GM18867 (cell line): ENCODE results near the gene PGAP1.
A peak's percentile ranks its signal among the peaks of the same experiment; 100 is the strongest.

Source experiments
- ATAC-seq: cut with Tn5 transposase; IDR thresholded peaks from one replicate; pipeline ENCODE4 v1.9.1; 2021; ENCODE audit warnings: mild to moderate bottlenecking, moderate library complexity; ENCODE audit not compliant: unreplicated experiment

Gene PGAP1, protein sequence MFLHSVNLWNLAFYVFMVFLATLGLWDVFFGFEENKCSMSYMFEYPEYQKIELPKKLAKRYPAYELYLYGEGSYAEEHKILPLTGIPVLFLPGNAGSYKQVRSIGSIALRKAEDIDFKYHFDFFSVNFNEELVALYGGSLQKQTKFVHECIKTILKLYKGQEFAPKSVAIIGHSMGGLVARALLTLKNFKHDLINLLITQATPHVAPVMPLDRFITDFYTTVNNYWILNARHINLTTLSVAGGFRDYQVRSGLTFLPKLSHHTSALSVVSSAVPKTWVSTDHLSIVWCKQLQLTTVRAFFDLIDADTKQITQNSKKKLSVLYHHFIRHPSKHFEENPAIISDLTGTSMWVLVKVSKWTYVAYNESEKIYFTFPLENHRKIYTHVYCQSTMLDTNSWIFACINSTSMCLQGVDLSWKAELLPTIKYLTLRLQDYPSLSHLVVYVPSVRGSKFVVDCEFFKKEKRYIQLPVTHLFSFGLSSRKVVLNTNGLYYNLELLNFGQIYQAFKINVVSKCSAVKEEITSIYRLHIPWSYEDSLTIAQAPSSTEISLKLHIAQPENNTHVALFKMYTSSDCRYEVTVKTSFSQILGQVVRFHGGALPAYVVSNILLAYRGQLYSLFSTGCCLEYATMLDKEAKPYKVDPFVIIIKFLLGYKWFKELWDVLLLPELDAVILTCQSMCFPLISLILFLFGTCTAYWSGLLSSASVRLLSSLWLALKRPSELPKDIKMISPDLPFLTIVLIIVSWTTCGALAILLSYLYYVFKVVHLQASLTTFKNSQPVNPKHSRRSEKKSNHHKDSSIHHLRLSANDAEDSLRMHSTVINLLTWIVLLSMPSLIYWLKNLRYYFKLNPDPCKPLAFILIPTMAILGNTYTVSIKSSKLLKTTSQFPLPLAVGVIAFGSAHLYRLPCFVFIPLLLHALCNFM

DNA sequence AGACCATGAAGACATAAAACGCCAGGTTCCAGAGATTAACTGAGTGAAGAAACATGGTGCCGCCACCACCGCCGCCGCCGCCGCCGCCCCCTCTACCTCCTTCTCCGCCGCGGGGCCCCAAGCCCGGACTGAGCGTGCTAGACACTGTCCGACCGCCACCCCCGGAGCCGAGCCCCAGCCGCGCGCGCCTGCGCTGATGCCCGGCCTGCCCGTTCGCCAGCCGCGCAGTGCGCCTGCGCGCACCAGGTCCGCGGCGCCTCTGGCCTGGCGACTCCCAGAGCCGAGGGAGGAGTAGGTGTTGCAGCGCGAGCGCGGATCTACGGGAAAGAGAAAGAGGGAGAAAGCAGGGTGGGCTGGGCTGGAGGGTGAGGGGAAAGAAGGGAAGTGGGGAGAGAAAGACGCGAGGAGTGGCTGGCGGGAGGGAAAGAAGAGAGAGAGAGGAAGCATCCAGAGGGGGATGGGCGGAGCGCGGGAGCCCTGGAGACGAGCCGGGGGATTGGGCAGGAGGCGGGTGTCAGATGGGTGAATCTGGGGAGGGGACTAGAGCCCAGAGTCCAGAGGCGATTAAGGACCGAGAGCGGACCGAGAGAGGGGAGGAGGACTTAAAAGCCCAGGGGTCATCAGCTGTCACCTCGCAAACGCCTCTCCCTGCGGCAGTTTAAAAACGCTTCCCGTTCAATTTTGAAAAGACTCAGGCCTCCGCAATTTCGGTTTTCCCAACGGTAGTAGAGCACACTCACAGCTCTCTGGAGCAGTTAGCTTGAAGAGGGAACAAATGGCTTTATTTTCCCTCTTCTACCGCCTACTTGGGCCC lies at the start of gene PGAP1:
Gene PGAP1 (minus strand): TSS at position 146 of the 814 bp plus-strand sequence. CDS start 91 bp downstream, at position 55.
- peak; percentile 88 for ATAC-seq

DNA sequence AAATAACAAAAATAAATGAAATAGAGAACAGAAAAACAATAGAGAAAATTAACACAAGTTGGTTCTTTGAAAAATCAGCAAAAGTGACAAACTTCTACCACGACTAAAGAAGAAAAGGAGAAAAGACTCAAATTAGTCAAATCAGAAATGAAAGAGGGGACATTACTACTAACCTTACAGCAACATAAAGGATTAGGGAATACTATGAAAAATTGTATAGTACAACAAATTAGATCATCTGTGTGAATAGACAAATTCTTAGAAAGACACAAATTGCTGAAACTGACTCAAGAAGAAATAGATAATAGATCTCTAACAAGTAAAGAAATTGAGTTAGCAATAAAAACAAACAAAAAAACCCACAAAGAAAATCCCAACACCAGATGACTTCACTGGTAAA lies 48.5 kb upstream of the PGAP1 start:
- ATAC-seq: no peak

DNA sequence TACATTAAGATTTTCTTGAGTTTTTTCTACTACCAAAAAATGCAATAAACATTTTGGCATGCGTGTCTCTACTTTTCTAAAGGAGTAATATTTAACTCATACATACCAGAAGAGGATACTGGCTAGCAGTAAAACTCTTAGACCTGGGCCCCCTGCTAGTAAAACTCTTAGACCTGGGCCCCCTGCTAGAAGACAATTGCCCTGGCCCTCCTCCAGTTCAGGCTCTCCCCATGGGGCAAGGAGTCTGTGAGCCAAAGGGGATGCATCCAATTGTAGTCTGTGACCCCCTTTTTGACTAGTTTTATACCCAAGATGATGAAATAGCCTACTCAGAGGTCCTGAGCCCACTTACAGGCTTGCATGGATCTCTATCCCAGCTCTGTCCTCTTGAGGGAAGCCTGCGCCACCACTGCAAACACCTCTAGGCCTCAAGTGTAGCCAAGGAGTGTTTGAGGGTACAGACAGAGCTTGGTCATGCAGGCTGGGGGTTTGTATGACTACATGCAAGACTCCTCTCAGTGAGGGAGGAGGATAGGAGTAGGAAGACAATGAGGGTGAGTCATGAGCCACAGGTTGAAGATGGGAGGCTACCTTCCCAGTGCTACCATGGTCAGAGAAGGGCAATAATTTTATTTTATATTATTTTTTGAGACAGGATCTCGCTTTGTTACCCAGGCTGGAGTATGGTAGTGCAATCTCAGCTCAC lies 45.2 kb upstream of the PGAP1 start:
- ATAC-seq: no peak

DNA sequence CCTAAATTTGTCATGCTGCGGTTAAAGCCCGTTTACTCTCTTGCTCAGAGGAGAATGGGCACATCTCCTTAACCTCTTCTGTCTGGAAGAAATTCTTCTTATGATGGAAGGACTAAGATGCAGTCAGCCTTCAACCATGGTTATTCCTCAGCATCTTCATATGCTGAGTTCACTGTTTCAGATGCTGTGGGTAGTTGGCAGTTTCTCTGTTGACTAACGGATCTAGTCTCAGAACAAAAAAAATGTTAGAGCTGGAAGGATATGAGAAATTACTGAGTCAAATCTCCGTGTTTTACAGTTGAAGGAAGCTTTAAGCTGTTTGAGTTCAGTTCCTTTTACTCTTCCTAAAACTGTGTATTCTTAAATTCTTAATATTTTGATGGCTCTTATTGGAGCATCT lies 43.6 kb upstream of the PGAP1 start:
- ATAC-seq: no peak

DNA sequence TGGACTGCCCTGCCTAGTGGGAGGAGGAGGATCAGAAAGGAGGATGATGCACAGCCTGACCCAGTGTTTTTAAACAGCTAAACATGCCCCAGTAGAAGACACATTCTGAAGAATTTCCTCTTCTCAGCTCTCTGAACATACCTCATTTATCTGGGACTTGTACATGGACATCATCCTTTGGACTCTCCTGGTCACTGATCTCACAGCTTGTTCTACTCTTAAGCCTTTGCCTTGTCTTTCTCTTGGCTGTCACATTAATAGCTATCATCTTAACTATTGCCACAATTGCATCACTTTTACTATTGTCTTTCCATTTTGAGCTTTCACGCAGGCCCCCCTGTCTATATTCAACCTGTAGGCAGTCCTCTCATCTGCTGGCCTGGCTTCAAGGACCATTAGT lies 42.0 kb upstream of the PGAP1 start:
- ATAC-seq: no peak

DNA sequence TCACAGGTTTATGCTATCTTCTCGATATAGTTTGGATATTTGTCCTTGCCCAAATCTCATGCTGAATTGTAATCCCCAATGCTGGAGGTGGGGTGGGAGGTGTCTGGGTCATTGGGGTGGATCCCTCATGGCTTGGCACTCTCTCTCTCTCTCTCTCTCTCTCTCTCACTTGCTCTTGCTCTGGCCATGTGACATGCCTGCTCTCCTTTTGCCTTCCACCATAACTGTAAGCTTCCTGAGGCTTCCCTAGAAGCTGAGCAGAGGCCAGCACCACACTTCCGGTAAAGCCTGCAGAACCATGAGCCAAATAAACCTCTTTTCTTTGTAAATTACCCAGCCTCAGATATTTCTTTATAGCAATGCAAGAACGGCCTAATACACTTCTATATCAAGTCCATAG lies 41.3 kb upstream of the PGAP1 start:
- ATAC-seq: no peak

DNA sequence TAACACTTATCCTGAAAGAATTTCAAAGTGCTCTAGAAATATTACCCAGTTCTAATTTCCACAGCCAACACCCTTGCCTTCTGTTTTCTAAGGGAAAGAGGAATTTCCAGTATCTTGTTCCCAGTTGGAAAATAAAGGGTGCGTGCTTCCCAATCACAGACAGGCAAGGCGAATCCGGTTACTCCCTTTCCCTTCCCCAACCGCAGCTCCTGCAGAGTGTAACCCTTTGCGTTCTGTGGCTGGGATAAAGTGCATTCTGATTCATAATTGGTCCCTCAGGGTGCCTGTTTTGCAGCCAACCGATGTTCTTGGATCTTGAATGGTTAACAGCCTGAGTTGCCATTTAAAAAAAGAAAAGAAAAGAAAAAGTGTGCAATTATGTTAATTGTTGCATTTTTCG lies 40.6 kb upstream of the PGAP1 start:
- ATAC-seq: no peak

DNA sequence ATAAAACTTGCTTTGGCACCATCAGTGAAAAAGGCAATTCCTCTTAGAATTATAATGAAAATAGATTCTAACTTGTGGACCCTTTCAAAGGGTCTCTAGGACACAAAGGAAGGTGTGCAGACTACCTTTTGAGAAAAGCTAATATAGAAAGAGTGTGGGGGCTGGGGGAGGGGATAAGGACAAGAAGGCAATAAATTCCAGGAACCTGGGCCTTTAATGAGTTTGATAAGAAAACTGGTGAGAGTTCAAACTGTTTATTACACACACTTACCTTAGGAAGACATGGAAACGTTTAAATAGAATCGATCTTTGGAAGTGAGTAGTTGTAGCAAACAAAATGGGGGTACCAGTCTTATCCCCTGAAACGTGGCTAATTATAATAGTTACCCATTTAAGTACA lies 39.6 kb upstream of the PGAP1 start:
- no peak for ATAC-seq

DNA sequence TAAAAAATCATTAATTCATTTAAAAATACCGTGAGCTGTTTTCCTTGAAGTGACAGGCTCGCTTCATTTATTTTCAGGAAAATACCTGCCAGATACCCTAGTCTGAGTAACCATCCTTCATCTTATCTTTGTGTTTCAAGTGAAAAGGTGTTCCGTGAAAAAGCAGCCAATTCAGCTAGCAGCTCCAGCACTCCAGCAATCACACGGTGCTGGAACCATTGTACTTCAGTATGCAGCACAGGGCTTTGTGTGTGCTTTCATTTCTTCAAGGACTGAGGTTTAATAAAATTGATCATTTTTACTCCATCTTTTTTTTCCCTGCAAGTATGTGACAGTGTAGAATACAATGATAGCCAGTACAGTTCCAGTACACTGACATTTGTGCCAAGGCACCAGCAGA lies 39.1 kb upstream of the PGAP1 start:
- no peak for ATAC-seq

DNA sequence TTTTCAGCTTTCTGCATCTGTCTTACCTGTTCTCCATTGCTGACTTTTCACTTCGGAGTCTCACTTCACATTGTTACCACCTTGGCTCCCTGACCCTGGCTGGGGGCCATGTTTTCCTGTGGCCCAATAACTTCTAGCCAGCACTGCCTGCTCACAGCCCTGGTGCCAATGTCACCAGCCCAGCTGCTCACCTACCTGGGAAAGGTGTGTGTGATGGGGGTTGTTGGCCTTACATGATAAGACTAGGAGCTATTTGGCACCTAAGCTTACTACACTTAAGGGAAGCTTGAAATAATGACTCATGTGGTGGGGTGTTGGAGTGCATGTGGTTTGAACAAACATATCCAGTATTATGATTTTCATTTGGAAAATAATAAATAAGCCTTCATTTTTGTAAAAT lies 37.5 kb upstream of the PGAP1 start:
- ATAC-seq: no peak

DNA sequence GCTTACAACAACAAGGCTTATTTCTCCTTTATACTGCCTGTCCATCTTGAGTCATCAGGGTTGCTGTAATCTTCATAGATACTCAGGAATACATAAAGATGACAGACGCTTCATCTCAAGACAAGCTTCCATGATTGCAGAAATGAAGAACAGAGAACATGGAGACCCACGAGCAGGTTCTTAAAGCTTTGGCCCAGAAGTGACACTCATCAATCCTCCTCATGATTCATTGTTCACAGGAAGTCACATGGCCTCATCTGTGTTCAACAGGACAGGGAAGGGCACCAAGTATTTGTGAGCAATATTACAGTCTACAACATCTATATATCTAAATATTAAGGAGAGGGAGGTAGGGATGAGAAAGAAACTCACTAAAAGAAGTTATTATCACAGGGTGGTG lies 36.5 kb upstream of the PGAP1 start:
- no peak for ATAC-seq

DNA sequence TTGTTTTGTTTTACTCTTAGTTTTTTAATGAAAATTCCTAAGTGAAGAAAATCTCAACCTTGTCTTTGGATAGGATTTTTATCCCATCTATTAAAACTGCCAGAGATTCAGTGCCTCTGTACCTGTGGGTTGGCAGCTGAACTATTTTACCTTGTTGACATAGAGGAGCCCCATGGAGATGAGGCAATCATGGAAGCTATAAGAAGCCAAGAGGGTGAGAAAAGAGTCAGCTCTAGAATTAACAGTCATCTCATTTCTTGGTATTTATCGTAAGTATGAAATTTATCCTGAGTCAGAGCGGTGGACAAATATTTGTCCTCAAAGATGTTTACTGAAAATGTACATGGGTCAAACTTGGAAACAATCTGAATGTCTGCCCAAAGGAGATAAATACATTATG lies 35.8 kb upstream of the PGAP1 start:
- ATAC-seq: no peak

DNA sequence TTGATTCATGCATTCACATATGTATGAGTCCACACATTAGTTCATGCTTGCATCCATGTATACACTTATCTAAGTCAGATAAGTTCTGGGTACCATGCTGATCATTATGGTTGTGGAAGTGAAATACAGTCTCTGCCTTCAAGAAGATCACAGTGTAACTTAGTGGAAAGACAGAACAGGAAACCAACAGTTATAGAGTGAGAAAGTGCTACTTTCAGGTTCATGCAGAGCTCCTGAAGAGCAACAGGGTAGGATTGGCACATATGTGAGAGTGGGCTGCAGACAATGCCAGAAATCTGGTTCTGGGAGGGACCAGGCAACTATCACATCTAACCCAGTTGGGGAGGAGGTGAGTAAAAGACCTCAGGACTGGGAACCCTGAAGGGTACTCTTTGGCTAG lies 35.4 kb upstream of the PGAP1 start:
- ATAC-seq: peak; percentile 100

DNA sequence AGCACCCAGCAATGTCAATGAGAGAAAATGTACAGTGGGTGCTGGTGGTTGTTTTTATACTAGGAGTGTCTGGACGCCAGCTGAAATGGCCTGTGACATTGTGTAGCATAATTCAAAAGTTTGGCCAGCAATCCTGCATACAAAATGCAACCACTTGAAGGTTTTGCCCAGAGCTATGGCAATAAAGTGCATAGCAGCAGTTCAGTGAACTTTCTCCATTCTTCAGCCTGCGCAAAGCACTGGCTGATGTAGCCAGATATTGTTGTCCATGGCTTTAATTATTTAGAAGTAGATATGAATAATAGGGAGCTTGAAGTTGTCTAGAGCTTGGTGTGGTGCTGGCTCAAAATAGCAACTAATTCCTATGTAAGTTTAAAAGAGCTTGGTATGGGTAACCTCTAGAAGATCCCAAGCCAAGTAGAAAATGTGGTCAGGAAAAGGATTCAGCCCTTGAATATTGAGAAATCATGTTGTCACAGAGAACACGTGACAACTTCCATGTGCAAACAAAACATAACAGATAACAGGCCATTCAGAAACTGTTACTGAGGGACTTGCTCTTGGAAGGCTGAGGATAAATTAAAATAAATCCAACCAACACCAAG lies 33.3 kb upstream of the PGAP1 start:
- no peak for ATAC-seq

DNA sequence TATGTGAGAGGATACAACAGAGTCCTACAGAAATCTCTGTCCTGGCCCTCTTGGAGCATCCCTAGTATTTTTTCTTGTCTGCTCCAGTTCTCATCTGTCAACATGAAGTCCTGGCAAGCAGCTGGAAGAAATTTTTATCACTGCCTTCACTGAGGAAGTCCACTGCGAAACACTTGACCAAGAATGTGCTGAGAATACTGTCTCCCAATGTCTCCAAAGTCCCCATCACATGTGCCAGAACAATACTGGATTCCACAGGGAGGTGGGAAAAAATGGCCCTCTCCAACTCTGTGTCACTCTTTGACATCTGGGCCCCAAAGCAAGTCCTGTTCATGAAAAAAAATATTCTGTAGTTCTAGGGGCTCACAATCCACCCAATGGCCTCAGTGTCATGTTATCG lies 32.8 kb upstream of the PGAP1 start:
- no peak for ATAC-seq

DNA sequence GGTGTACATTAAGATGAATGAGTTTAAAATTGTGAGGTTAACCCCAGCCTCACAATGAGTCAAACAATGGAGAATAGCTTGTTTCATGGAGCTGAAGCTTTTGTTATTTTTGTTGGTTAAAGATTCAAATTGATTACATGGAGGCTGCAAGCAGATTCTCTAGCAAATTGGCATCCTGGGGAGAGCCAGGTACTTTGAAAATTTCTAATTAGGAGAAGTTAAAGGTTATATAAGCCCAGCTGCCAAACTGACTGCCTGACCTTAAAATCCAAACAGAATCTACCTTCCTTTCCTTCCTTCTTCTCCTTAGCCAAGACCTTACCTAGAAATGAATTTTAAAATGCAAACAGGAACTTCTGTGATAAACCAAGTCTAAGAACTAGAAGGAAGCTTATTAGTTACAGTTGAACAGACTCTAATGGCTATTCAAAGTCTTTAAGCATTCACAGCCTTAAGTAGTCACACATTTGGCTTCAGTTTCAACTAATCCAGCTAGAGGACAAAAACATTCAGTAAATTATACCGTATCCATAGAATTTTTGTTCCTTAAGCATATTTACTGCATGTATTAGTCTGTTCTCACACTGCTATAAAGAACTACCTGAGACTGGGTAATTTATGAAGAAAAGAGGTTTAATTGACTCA lies 31.5 kb upstream of the PGAP1 start:
- ATAC-seq: no peak

DNA sequence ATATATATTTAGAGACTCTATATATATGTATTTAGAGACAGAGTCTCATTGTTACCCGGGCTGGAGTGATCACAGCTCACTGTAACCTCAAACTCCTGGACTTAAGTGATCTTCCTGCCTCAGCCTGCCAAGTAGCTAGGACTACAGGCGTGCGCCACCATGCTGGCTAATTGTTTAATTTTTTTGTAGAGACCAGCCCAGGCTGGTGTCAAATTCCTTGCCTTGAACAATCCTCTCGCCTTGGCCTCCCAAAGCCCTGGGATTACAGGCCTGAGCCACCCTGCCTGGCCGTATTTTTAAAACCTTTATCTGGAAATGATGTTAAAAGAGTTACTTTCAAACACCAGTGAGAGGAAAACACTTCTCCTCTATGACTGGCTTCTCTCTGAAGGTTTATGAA lies 30.9 kb upstream of the PGAP1 start:
- ATAC-seq: no peak

DNA sequence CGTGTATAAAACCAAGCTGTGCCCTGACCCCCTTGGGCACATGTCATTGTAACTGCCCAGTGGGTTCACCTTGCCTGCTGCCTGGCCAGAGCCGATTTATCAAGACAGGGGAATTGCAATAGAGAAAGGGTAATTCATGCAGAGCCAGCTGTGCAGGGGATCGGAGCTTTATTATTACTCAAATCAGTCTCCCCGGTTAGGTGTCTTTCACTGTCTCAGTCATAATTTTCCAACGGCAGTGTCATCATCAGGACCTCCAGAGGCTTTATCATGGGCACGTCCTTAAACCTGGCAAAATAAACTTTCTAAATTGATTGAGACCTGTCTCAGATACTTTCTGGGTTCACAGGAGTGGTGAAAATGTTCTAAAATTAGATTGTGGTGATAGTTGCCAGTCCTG lies 29.6 kb upstream of the PGAP1 start:
- no peak for ATAC-seq

DNA sequence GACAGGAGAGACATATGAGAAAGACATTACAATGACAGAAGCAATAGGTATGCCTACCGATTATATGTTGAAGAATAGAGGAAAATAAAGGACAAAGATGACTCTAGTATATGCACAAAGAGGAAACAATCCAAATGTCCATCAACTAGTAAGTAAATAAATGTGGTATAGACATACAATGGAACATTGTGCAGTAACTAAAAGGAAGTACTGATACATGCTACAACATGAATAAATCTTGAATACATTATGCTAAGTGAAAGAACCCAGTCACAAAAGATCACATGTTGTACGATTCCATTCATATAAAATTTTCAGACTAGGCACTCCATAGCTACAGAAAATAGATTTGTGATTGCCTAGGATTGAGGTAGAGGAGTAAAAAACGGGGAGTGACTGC lies 28.5 kb upstream of the PGAP1 start:
- ATAC-seq: no peak

DNA sequence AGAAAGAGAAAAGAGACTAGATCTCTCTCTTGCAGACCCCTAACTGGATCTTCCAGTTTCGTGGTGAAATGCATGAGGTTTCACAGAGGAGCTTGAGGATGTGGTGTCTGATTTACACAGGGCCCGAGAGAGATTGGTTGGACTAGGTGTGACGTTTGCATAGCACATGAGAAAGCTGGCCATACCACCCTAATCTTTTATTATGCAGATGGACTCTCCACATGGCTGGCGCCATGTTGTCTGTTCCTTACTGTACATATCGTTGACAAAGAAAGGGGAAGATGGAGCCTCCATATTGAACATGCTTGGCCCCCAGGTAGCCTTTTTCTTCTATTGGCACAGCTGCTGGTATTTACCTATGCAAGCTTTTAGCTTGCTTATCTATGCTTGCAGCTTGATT lies 27.5 kb upstream of the PGAP1 start:
- no peak for ATAC-seq
